ENCODE data around the gene SEZ6. TPM values are rescaled to one million over a fixed set of nuclear protein-coding genes. Genes with fewer than 3 reads are reported as not detected.

The SEZ6 gene
- total RNA-seq, 1 donor: not detected

DNA sequence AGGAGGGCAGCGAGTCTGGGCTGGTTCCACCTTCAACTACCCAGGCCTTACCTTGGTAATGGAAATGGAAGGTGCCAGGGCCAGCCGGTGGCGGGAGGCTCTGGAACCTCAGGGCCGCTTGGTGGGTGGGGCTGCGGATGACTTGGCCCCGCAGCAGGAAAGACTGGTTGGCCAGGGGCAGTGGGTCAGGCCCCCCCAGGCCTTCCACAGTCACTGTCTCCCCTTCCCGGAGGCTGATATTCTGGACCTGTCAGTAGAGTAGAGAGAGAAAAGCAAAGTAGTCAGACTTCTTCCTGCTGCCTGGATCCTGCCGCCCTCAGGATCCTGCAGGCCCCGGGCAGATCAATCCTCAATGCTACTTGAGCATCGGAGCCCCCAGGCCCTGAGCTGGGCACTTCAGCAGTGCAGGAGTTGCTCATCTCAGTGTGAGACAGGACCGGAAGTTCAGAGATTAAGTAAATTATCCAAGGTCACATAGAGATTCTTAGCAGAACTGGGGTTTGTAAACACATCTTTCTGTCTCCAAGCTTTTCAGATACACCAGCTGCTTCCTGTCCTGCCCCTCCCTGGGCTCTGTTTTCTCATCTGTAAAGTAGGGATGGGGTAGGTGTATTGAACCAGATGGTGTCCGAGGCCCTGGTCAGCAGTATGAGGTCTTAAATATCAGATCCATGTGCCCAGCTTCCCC, 36.0 kb downstream of the SEZ6 start:
- TF ChIP-seq, protein P1, sequence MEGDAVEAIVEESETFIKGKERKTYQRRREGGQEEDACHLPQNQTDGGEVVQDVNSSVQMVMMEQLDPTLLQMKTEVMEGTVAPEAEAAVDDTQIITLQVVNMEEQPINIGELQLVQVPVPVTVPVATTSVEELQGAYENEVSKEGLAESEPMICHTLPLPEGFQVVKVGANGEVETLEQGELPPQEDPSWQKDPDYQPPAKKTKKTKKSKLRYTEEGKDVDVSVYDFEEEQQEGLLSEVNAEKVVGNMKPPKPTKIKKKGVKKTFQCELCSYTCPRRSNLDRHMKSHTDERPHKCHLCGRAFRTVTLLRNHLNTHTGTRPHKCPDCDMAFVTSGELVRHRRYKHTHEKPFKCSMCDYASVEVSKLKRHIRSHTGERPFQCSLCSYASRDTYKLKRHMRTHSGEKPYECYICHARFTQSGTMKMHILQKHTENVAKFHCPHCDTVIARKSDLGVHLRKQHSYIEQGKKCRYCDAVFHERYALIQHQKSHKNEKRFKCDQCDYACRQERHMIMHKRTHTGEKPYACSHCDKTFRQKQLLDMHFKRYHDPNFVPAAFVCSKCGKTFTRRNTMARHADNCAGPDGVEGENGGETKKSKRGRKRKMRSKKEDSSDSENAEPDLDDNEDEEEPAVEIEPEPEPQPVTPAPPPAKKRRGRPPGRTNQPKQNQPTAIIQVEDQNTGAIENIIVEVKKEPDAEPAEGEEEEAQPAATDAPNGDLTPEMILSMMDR (IDR thresholded peaks at IDR 0.05; ENCODE audit: insufficient read depth, low read depth, low read length): no peak
- H3K4me3 ChIP-seq (ENCODE audit: low read depth, low read length): no peak overlapping the region
- DNase-seq (ENCODE audit: low read depth): peak; percentile 10

DNA sequence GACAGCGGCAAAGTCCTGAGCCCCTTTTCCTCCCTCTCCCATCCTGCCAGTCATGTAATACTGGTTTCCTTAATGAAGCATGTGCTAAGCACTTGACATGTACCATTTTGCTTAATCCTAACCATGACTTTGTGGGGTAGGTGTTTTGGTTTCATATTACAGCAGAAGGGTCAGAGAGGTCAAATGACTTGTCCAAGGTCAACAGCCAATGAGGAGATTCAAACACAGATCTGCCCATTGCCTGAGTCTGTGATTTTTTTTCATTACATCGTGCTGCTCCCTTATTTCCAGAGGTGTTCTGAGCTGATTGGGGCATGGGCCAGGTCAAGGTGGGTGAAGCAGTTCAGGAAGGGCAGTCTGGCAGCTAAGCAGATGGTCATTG, 36.9 kb downstream of the SEZ6 start:
- DNase-seq (ENCODE audit: low read depth): peak; percentile 43
- no peak overlapping the region for H3K4me3 ChIP-seq (ENCODE audit: low read depth, low read length)

DNA sequence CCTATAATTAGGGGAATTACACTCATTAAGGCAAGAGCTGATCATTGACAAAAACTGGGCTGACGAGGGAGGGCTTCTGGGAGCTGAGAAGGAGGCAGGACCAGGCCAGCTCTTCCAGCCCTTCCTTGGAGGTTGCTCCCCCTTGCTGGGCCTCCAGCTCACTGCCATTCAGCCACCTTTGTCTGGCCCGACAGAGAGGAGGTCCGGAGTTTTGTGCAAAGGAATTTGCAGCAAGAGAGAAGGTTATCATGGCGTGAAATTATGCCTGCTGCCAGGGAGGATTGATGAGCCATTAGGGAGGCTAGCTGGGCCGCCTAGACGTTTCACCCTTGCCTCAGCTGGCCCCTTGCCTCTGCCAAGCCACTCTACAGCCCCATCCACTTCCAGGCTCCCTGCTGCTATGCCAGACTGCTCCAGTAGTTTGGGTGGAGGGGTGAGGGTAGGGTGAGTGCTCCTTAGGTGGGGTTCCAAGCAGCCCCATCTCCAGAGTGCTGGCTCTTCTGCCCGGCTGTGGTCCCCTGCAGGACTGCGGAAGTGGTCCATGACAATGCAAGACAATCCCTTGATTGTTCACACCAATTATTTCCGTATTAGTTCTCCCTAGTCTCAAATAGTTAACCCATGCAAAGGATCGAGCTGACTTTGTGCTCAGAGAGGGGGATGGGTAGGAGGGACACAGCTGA, 37.5 kb downstream of the SEZ6 start:
- TF ChIP-seq, protein P1 (IDR thresholded peaks at IDR 0.05; ENCODE audit: insufficient read depth, low read depth, low read length): no peak
- no peak overlapping the region for H3K4me3 ChIP-seq (ENCODE audit: low read depth, low read length)

More for the DNA sequence above, 36.9 kb downstream of the SEZ6 start:
- TF ChIP-seq, protein P1 (IDR thresholded peaks at IDR 0.05; ENCODE audit: insufficient read depth, low read depth, low read length): no peak

DNA sequence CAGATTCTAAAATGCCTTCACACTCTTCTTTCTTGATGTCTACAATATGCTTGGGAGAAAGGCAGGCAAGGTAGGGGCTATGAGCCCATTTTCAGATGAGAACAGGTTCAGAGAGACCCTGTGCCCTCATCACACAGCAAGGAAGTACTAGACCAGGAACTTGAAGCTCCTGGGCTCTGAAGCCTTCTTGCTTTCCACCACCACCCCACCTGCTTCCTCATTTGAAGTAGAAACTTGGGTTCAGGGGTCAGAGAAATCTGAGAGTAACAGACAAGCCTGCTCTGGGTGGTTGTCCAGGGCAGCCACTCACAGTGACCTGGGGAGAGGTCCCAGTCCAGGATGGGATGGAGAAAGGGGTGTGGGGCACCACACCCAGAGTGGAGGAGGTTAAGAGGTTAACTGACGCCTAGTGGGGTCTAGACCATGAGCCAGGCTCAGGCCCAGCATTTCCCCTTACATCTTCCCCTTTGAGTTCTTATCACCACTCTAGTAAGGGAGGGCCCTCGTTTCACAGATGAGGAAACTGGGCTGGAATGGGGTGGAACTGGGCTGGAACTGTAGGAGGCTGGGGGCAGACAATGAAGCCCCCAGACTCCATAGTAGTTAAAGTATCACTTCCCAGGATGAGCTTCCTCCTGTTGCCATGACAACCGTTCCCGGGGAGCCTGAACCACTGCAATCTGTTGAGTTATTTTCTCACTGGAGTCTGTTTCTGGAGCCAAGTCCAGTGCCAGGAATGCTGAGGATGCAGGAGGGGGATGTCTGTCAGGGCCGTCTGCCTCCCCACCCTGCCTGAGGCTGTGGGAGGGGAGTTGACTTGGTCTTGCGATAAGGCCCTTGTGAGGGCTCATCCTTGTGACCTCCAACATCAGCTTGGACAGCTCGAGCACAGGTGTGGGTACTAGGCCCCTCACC, 38.4 kb downstream of the SEZ6 start:
- no peak for DNase-seq (ENCODE audit: low read depth)
- H3K4me3 ChIP-seq (ENCODE audit: low read depth, low read length): no peak overlapping the region
- TF ChIP-seq, protein P1 (IDR thresholded peaks at IDR 0.05; ENCODE audit: insufficient read depth, low read depth, low read length): no peak

More for the DNA sequence above, 37.5 kb downstream of the SEZ6 start:
- no peak for DNase-seq (ENCODE audit: low read depth)

DNA sequence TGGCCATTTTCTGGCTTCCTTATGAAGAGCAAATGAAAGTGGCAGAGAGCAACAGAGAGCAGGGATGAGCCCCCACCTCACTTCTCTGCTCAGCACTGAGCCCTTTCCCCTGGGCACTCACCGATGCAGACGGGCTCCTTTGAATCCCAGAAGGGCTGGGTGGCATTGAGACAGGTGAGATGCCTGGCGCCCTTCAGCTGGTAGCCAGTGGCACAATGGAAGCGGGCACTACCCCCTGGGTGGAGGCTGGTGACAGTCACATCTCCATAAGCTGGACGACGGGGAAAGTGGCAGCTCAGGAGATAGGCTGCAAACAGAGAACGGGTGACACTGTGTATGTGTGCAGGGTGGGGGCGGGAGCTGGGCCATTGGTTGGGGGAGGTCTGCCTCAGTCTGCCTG, 42.0 kb downstream of the SEZ6 start:
- H3K4me3 ChIP-seq (ENCODE audit: low read depth, low read length): no peak overlapping the region
- TF ChIP-seq, protein P1 (IDR thresholded peaks at IDR 0.05; ENCODE audit: insufficient read depth, low read depth, low read length): no peak
- no peak for DNase-seq (ENCODE audit: low read depth)

DNA sequence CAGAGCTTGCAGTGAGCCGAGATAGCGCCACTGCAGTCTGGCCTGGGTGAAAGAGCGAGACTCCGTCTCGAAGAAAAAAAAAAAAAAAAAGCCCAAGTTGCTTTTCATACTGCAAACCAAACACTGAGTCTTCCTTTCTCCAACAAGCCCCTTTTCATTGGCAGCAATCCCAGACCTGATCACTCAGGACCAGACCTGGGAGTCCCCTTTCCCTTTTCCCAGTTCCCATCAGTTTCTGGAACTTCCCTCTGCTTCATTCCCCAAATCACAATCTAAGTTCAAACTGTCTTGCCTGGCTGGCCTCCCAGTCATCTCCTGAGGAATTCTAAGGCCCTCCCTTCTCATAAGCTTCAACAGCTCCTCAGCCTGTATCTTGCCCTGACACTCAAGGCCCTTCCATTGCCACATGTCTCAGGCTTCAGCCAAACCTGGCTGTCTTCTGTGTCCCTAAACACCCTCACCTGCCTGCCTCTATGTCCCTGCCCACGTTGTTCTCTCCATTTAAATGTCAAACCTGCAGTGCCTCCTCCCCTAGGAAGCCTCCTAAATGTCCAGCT, 42.7 kb downstream of the SEZ6 start:
- peak; percentile 8 for DNase-seq (ENCODE audit: low read depth)
- H3K4me3 ChIP-seq (ENCODE audit: low read depth, low read length): no peak overlapping the region
- TF ChIP-seq, protein P1 (IDR thresholded peaks at IDR 0.05; ENCODE audit: insufficient read depth, low read depth, low read length): no peak

All from fibroblast of villous mesenchyme (primary cell).